T47D (cell line): ENCODE measurements around the gene RHOD.
A peak's percentile ranks its signal among the peaks of the same experiment; 100 is the strongest.

ENCODE experiments used
- DNase-seq, 2 experiments: peaks; one replicate each; pipeline versions ENCODE4 v3.0.0 to v3.0.0-alpha.2; 2011 to 2012; ENCODE audit warnings: low read depth in 1 of 2, low spot score in 1 of 2
- JUND ChIP-seq: IDR thresholded peaks from 2 replicates; pipeline ENCODE4 v1.6.1; 2012; ENCODE audit warnings: low read depth
- in situ Hi-C: cut with HindIII; loops from 2 replicates; pipeline ENCODE4 v1.10.0; 2016; ENCODE audit warnings: low sequenced_read_pairs, low pct_unique_long_range_greater_than_20kb

The RHOD gene, protein sequence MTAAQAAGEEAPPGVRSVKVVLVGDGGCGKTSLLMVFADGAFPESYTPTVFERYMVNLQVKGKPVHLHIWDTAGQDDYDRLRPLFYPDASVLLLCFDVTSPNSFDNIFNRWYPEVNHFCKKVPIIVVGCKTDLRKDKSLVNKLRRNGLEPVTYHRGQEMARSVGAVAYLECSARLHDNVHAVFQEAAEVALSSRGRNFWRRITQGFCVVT

GRCh38 chr11:67056267-67057204, at the start of gene RHOD:
TSS of gene RHOD (plus strand) at chr11:67056847. CDS start at chr11:67056903, 56 bp downstream.
- peak; percentile 82 to 87 for DNase-seq
- in situ Hi-C loops, result no loop called here
- TF ChIP-seq JUND, result no peak

DNA sequence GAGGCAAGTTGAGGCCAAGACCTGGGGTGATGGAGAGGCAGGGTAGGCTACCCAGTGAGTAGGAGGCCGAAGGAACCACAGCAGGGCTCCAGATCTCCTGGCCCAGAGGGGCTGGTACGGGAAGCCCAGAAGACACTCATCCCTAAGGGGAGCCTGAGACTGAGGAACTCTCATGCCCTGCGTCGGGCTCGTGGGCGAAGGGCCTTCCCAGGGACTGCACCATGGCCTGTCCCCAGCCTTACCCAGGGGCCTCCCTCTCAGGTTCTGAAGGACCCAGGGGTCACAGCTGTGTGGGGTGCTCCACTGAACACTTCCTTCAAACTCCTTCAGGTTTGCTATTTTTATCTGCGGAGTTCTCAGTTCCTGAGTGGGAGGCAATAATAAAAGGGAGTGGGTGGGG, 49.5 kb upstream of the RHOD start:
- DNase-seq, result no peak
- TF ChIP-seq JUND, result no peak
- in situ Hi-C loops, result no loop called here

- in situ Hi-C loops, result no loop called here
- no peak for DNase-seq
- no peak for TF ChIP-seq JUND
These were observed 46.2 kb upstream of the RHOD start for GRCh38 chr11:67010296-67010905.

- in situ Hi-C loops, result no loop called here
- no peak for TF ChIP-seq JUND
- DNase-seq, result no peak
These were observed 43.1 kb upstream of the RHOD start for GRCh38 chr11:67013511-67014045.

GRCh38 chr11:67014343-67014742, 42.3 kb upstream of the RHOD start:
- in situ Hi-C loops, result no loop called here
- no peak for DNase-seq
- no peak for TF ChIP-seq JUND

DNA sequence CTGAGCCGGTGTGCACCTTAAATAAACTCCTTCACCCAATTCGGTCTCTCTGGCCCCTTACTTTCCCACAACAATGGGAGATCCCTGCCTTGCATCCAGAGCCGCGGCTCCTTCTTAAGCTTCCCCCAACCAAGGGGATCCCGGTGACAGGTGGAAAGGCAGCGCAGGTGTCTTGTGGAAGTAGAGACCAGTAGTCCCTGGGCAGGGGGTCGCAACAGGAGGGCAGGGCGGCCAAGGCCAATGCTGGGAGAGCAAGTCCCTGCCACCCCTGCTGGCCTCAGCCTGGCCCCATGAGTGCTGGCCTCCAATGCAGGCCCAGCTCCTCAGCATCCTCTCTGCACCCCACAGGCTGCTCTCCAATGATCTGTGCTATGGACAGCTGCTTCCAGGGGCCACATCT, 41.6 kb upstream of the RHOD start:
- no peak for TF ChIP-seq JUND
- in situ Hi-C loops, result no loop called here
- no peak for DNase-seq

GRCh38 chr11:67016550-67016949, 40.1 kb upstream of the RHOD start:
- in situ Hi-C loops, result no loop called here
- no peak for TF ChIP-seq JUND
- no peak for DNase-seq

DNA sequence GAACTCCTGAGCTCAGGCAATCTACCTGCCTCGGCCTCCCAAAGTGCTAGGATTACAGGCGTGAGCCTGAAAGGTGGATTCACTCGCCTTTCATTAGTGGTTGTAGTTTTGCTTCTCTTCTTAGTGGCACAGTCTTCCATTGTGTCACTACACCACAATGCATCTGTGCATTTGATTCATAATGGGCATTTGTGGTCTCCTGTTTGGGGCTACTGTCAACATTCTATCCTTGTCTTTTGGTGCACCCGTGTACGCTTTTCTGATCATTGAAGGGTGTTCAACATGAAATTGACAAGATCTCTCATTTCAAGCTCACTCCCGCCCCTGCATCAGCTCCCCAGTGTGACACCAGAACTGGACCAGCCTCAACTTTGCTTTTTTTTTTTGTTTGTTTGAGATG, 35.7 kb upstream of the RHOD start:
- DNase-seq, result no peak
- no peak for TF ChIP-seq JUND
- in situ Hi-C loops, result no loop called here

GRCh38 chr11:67022341-67022933, 34.2 kb upstream of the RHOD start:
- in situ Hi-C loops, result no loop called here
- peak in 1 of 2 experiments; percentile 59 for DNase-seq
- no peak for TF ChIP-seq JUND

- DNase-seq, result peak; percentile 50 to 56
- TF ChIP-seq JUND, result no peak
- in situ Hi-C loops, result no loop called here
These were observed 33.4 kb upstream of the RHOD start, which contains the start of gene SYT12 for GRCh38 chr11:67022961-67023956. TSS of gene SYT12 (plus strand) at chr11:67023134. CDS start at chr11:67030145, 7,011 bp downstream.

DNA sequence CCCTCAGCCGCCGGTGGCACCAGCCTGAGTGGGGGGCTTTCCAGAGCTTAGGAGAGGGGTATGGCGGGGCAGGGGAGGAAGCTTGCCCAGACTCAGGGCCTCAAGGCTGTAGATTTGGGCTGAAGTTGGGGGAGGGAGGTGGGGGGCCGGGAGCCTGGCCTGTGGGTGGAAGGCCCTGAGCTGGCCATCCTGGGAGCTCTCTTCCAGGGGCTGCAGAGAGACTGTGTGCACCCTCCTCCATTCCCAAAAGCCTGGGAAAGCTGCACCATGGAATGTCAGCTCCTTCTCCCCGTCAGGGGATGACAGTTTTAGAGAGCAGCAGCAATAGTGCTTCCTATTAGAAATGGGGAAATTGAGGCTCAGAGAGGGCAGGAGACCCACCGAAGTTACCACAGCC, 32.7 kb upstream of the RHOD start:
- no peak for TF ChIP-seq JUND
- no peak for DNase-seq
- in situ Hi-C loops, result no loop called here
